Retinal pigment epithelial cell (primary cell): ENCODE results near the gene FAM181A.

Source experiments
- DNase-seq: peaks from one replicate; pipeline ENCODE4 v3.0.0-alpha.2; 2010; ENCODE audit warnings: low read depth
- H3K4me3 ChIP-seq: 2 replicates; pipeline ENCODE4 v1.5.1; 2011; ENCODE audit warnings: mild to moderate bottlenecking, low read length, control low read depth, moderate library complexity
- CTCF ChIP-seq: conservative IDR thresholded peaks from 2 replicates; pipeline ENCODE4 v1.5.1; 2011; ENCODE audit warnings: low read depth, low read length, control low read depth, inconsistent platforms

Gene FAM181A

GRCh38 chr14:93929657-93930056 lies 2.5 kb downstream of the FAM181A start:
- TF ChIP-seq CTCF = no peak
- DNase-seq = no peak
- H3K4me3 ChIP-seq = no peak overlapping the region

DNA sequence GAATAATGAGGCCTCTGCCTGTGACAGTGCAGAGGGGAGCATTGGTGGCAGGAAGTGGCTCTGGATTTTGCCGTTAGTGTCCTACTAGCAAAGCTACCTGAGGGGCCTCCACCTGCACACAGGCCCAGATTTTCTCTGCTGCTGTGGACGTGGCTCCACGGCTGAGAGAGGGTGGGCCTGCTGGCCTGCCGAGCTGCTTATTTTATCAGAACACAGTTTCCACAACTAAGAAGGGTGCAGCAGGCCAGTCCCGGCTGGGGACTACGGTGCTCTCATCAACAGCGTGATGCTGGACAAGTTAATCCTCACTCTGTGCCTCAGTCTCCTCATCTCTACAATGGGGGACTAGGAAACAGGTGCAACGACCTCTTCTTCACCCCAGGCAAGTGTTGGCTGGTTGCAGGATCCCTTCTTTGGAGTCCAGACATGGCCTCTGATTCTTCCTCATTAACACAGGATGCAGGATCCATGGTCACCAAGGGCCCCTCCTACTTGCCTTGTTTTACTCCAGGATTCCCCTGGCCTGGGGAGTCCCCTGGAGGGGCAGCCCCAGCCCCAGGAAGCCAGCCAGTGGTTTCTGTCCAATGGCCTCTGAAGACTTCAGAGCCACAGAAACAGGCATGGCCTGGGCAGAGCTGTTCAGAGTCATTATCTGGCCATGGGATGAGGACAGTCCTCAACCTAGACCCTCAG lies 3.3 kb downstream of the FAM181A start:
- DNase-seq = no peak
- no peak overlapping the region for H3K4me3 ChIP-seq
- TF ChIP-seq CTCF = no peak

DNA sequence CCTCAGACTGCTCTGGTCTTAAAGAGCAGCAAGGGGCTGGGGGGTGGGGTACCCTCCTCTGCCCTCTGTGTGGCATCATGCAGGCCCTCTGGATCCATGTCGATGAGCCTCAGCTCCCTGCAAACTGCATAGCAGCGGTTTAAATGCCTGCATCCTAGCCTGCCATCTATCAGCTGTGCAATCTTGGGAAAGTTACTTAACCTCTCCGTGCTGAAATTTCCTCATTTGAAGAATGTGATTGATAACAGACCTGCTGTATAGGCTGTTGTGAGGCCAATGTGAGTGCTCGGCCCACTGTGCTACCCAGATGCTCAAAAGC lies 3.8 kb downstream of the FAM181A start:
- no peak for DNase-seq
- no peak for TF ChIP-seq CTCF
- no peak overlapping the region for H3K4me3 ChIP-seq

GRCh38 chr14:93932642-93933041 lies 5.5 kb downstream of the FAM181A start:
- no peak for DNase-seq
- H3K4me3 ChIP-seq = no peak overlapping the region

DNA sequence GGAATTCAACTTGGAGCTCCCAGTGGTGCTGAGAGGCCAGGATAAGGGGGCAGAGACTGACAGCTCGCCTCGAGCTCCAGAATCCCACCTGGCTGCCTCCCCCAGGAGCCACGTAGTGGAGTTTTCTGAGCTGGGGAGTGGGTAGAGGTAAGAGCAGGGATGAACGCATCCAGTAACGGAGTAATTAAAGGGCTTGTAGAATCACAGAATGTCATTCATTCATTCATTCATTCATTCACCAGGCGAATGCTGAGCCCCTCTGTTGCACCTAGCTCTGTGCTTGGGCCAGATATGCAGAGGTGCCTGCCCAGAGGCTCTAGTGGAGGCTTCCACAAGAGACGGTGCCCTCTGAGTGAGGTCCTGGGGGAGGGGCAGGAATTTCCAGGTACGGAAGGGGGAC lies 8.1 kb downstream of the FAM181A start:
- H3K4me3 ChIP-seq = no peak overlapping the region
- DNase-seq = no peak
- no peak for TF ChIP-seq CTCF

More at GRCh38 chr14:93932642-93933041, 5.5 kb downstream of the FAM181A start:
- no peak for TF ChIP-seq CTCF

DNA sequence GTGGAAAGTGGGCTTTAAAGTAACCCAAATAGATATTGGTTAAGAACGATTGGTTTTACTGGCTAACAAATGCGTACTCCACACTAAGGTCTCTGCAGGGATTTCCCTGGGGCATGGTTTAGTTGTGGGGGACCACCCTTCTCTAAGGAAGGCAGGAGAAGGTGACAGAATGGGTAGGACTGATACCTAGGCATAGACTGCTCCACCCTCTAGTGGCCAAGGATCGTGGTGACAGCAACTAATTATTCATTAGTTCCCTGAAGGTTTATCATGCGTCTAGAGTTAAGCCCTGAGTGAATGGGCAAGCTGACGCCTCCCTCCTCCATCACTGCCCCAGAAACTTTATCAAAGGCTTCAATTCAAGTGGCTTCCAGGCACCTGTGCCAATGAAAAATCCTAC lies 9.1 kb downstream of the FAM181A start:
- no peak for DNase-seq
- TF ChIP-seq CTCF = peak; percentile 69

GRCh38 chr14:93936926-93937325 lies 9.8 kb downstream of the FAM181A start:
- TF ChIP-seq CTCF = no peak
- no peak overlapping the region for H3K4me3 ChIP-seq
- DNase-seq = no peak

More for the DNA sequence above, 9.1 kb downstream of the FAM181A start:
- H3K4me3 ChIP-seq = no peak overlapping the region
